K562 (cell line): ENCODE data around the gene MTNR1B. TPM values are rescaled to one million over a fixed set of nuclear protein-coding genes. Genes with fewer than 3 reads are reported as not detected.

Experiments
- ATAC-seq: fragments of 200-7000 bp; cut with Tn5 transposase; 3 replicates; pipeline ENCODE4 v1.9.1; 2020; ENCODE audit warnings: moderate library complexity
- BruUV-seq: library from RNA; stranded (reverse); fragments of 400-500 nt; replicated peaks from 2 replicates; lab custom pipeline; 2021; lab: Mats Ljungman, UMichigan
- CTCF ChIA-PET: fragments of 300-600 bp; formaldehyde crosslinking; extraction: SDS; loops from one replicate; lab custom pipeline; 2021; ENCODE audit warnings: low intra/inter-chr PET ratio; lab: Yijun Ruan, JAX
- POLR2A ChIA-PET: fragments of 300-600, 350-650 bp; sonication (Branson Sonifier 250); formaldehyde crosslinking; extraction: SDS; loops from one replicate; lab custom pipeline; 2021; ENCODE audit warnings: antibody characterized with exemption, inconsistent platforms; lab: Yijun Ruan, JAX
- DNase-seq, 4 experiments: peaks; one replicate each; pipeline versions ENCODE4 v3.0.0 to v3.0.0-alpha.2; 2011 to 2018; ENCODE audit warnings: low spot score in 3 of 4, mixed read lengths in 3 of 4; ENCODE audit errors: extremely low read depth in 1 of 4
- FAIRE-seq: peaks from 2 replicates; lab custom pipeline; 2011; peaks lifted over from hg19 to GRCh38; lab: Jason Lieb, UNC
- H2AFZ ChIP-seq: 2 replicates; pipeline ENCODE4 v1.6.0; 2011; ENCODE audit warnings: low read depth, low read length, control low read depth, inconsistent platforms
- H3K27ac ChIP-seq: fragments of 200-600 bp; 3 replicates; pipeline ENCODE4 v1.8.0; 2011; ENCODE audit warnings: low read depth, mild to moderate bottlenecking, control low read depth, inconsistent platforms, low read length, moderate library complexity, mixed read lengths; ENCODE audit errors: extremely low read depth
- H3K27me3 ChIP-seq, 2 experiments: fragments of 300-600 bp in 1 of 2; 2 replicates in 1 of 2; 3 replicates in 1 of 2; pipeline versions ENCODE4 v1.6.0 to v1.8.0; 2011; ENCODE audit warnings: inconsistent platforms in 2 of 2, low read length in 2 of 2, mild to moderate bottlenecking in 1 of 2, mixed read lengths in 1 of 2, moderate library complexity in 1 of 2; ENCODE audit not compliant: control insufficient read depth in 2 of 2, insufficient read depth in 2 of 2
- H3K36me3 ChIP-seq: fragments of 300-600 bp; 3 replicates; pipeline ENCODE4 v1.8.0; 2011; ENCODE audit warnings: mild to moderate bottlenecking, low read length, inconsistent platforms; ENCODE audit not compliant: control insufficient read depth, insufficient read depth
- H3K4me1 ChIP-seq, 2 experiments: fragments of 200-600 bp in 1 of 2; replicated peaks in 1 of 2; 2 replicates in 1 of 2; 3 replicates in 1 of 2; pipeline versions ENCODE4 v1.5.1 to v1.8.0; 2011; ENCODE audit warnings: inconsistent platforms in 2 of 2, low read length in 2 of 2, mild to moderate bottlenecking in 1 of 2, mixed read lengths in 1 of 2, moderate library complexity in 1 of 2; ENCODE audit not compliant: control insufficient read depth in 2 of 2, insufficient read depth in 2 of 2
- H3K4me2 ChIP-seq: 2 replicates; pipeline ENCODE4 v1.6.1; 2011; ENCODE audit warnings: low read length, control low read depth, inconsistent platforms, mixed read lengths; ENCODE audit not compliant: insufficient read depth
- H3K4me3 ChIP-seq: fragments of 200-600 bp; sonication (generic), shearing (Covaris generic); 2 replicates; pipeline ENCODE4 v1.5.1; 2016; ENCODE audit warnings: control low read depth, inconsistent platforms
- H3K79me2 ChIP-seq: fragments of 200-600 bp; 3 replicates; pipeline ENCODE4 v1.8.0; 2011; ENCODE audit warnings: low read length, inconsistent platforms; ENCODE audit not compliant: control insufficient read depth, insufficient read depth
- H3K9ac ChIP-seq, 2 experiments: 2 replicates each; pipeline versions ENCODE4 v1.6.0 to v1.6.1; 2011; ENCODE audit warnings: low read depth in 2 of 2, low read length in 2 of 2, control low read depth in 1 of 2, inconsistent platforms in 1 of 2, mild to moderate bottlenecking in 1 of 2, mixed read lengths in 1 of 2; ENCODE audit not compliant: insufficient read depth in 1 of 2
- H3K9me1 ChIP-seq: one replicate; pipeline ENCODE4 v1.6.0; 2011; ENCODE audit warnings: inconsistent platforms, mild to moderate bottlenecking, low read length, moderate library complexity; ENCODE audit not compliant: control insufficient read depth, insufficient read depth
- H3K9me3 ChIP-seq: replicated peaks from 2 replicates; pipeline ENCODE4 v1.5.1; 2011; ENCODE audit warnings: low read depth, low read length, inconsistent platforms; ENCODE audit not compliant: control insufficient read depth, insufficient read depth
- H4K20me1 ChIP-seq: replicated peaks from 2 replicates; pipeline ENCODE4 v1.6.1; 2011; ENCODE audit warnings: low read length, inconsistent platforms, mixed read lengths; ENCODE audit not compliant: control insufficient read depth, insufficient read depth
- ATF2 ChIP-seq: sonication (generic); formaldehyde crosslinking; IDR thresholded peaks from 2 replicates; pipeline ENCODE4 v1.8.1; 2022; ENCODE audit warnings: missing genetic modification reagents
- BACH1 ChIP-seq: fragments of 200-800 bp; sonication (Bioruptor generic); IDR thresholded peaks from 2 replicates; pipeline ENCODE4 v1.6.1; 2016; ENCODE audit warnings: missing genetic modification characterization, missing compliant biosample characterization
- COPS2 ChIP-seq: fragments of 450-650 bp; conservative IDR thresholded peaks from 2 replicates; pipeline ENCODE4 v1.6.1; 2016; ENCODE audit warnings: mild to moderate bottlenecking, moderate library complexity
- FOXA3 ChIP-seq, 2 experiments: fragments of 450-650 bp in 1 of 2; sonication (generic) in 1 of 2; formaldehyde crosslinking; IDR thresholded peaks in 1 of 2; conservative IDR thresholded peaks in 1 of 2; 2 replicates each; pipeline versions ENCODE4 v1.4.0 to v1.8.0; 2020 to 2022; ENCODE audit warnings: mild to moderate bottlenecking in 2 of 2, missing genetic modification reagents in 1 of 2
- GABPB2 ChIP-seq: fragments of 250-450 bp; sonication (Bioruptor Pico); conservative IDR thresholded peaks from 2 replicates; pipeline ENCODE4 v1.5.1; 2021; ENCODE audit warnings: mild to moderate bottlenecking
- GTF2F1 ChIP-seq: IDR thresholded peaks from 2 replicates; pipeline ENCODE4 v1.6.1; 2011; ENCODE audit warnings: low read depth, low read length, improper control_type of control experiment
- HEY1 ChIP-seq: fragments of 250-450 bp; sonication (Bioruptor Pico); IDR thresholded peaks from 2 replicates; pipeline ENCODE4 v1.5.0; 2020; ENCODE audit warnings: mild to moderate bottlenecking, moderate library complexity, borderline replicate concordance
- HNRNPUL1 ChIP-seq: fragments of 200-400 bp; formaldehyde crosslinking; IDR thresholded peaks from 2 replicates; pipeline ENCODE4 v1.6.1; 2017; ENCODE audit warnings: low read length
- NKRF ChIP-seq: fragments of 450-650 bp; IDR thresholded peaks from 2 replicates; pipeline ENCODE4 v1.6.1; 2016; ENCODE audit warnings: borderline replicate concordance
- NR2C2 ChIP-seq, 2 experiments: fragments of 200-800 bp in 1 of 2; sonication (Bioruptor generic) in 1 of 2; sonication (generic) in 1 of 2; formaldehyde crosslinking in 1 of 2; IDR thresholded peaks; 2 replicates each; pipeline versions ENCODE4 v1.6.1 to v1.8.0; 2016 to 2022; ENCODE audit warnings: mild to moderate bottlenecking in 1 of 2, missing compliant biosample characterization in 1 of 2, missing genetic modification characterization in 1 of 2, missing genetic modification reagents in 1 of 2
- NR4A1 ChIP-seq, 2 experiments: fragments of 250-450 bp in 1 of 2; fragments of 450-650 bp in 1 of 2; sonication (Bioruptor Pico) in 1 of 2; IDR thresholded peaks; 2 replicates each; pipeline versions ENCODE4 v1.4.0 to v1.6.1; 2016 to 2020; ENCODE audit warnings: mild to moderate bottlenecking in 2 of 2, missing compliant biosample characterization in 1 of 2, missing genetic modification characterization in 1 of 2, moderate library complexity in 1 of 2
- POLR2H ChIP-seq: IDR thresholded peaks from 2 replicates; pipeline ENCODE4 v1.6.1; 2016; ENCODE audit warnings: missing genetic modification characterization, low read depth, mild to moderate bottlenecking, control low read depth, missing compliant biosample characterization, moderate library complexity
- PTBP1 ChIP-seq: fragments of 200-400 bp; formaldehyde crosslinking; IDR thresholded peaks from 2 replicates; pipeline ENCODE4 v1.6.1; 2017; ENCODE audit warnings: low read depth, low read length
- SMARCA5 ChIP-seq: fragments of 450-650 bp; IDR thresholded peaks from 2 replicates; pipeline ENCODE4 v1.6.1; 2016
- SMARCB1 ChIP-seq: IDR thresholded peaks from 2 replicates; pipeline ENCODE4 v1.6.1; 2011; ENCODE audit warnings: improper control_type of control experiment, low read depth; ENCODE audit not compliant: insufficient read length
- SMARCC2 ChIP-seq: fragments of 450-650 bp; IDR thresholded peaks from 2 replicates; pipeline ENCODE4 v1.6.1; 2017; ENCODE audit warnings: antibody characterized with exemption, moderate library complexity, mild to moderate bottlenecking, low read depth
- TCFL5 ChIP-seq: fragments of 250-450 bp; sonication (Bioruptor Pico); conservative IDR thresholded peaks from 2 replicates; pipeline ENCODE4 v1.6.1; 2021; ENCODE audit warnings: mild to moderate bottlenecking, moderate library complexity, matching md5 sums
- UBTF ChIP-seq, 2 experiments: IDR thresholded peaks; 2 replicates each; pipeline ENCODE4 v1.6.1; 2012; ENCODE audit warnings: improper control_type of control experiment in 2 of 2, low read depth in 2 of 2, low read length in 2 of 2, borderline replicate concordance in 1 of 2
- WGBS: fragments of 100-300 bp; shearing (Covaris generic); methylation state at CpG from one replicate; pipeline ENCODE4 v1.1.6; 2016; ENCODE audit warnings: low coverage, mixed read lengths; ENCODE audit not compliant: insufficient coverage; ENCODE audit errors: missing lambda C conversion rate; 5-methylcytosine and 5-hydroxymethylcytosine counted together
- in situ Hi-C: fragments of 300-500 bp; cut with MboI; formaldehyde crosslinking; loops from 4 replicates; pipeline ENCODE4 v1.15.0; 2018; ENCODE audit warnings: inconsistent platforms, mixed read lengths
- intact Hi-C: fragments of 100-400 bp; cut with micrococcal nuclease; formaldehyde crosslinking; loops from 2 replicates; pipeline ENCODE4 v1.14.2; 2022
- polyA plus RNA-seq, 8 experiments: library from polyadenylated mRNA; depleted of rRNA in 4 of 8; stranded (reverse) in 5 of 8; unstranded in 3 of 8; fragments of >200 nt; fragmentation: Nextera tagmentation in 2 of 8; fragmentation: Illumina TruSeq in 1 of 8; extraction: Ambion mirVana in 2 of 8; extraction: Trizol in 1 of 8; gene quantifications; 2 replicates each; pipeline versions ENCODE4 v1.2.1 to v1.2.3, GENCODE V29; 2011 to 2014; ENCODE audit warnings: inconsistent platforms in 1 of 8, missing spikeins in 1 of 8
- total RNA-seq, 7 experiments: library from RNA; depleted of rRNA in 6 of 7; stranded (reverse); fragments of >200 nt in 6 of 7; fragmentation: Illumina TruSeq in 2 of 7; extraction: Trizol in 2 of 7; gene quantifications; 2 replicates each; pipeline versions ENCODE4 v1.2.1 to v1.2.3, GENCODE V29; 2011 to 2021; ENCODE audit warnings: low replicate concordance in 1 of 7

MTNR1B gene
- total and polyA plus RNA-seq, 9 of the 15 experiments (the other 6 are each of a cell fraction or from before 2014, with no cell fraction given), result not detected

- no TSS peak for BruUV-seq
- Histone ChIP-seq H4K20me1 (no peaks in the 10 kb centered on the region), H3K27ac (no peak overlapping the region), H3K9me3 (no peaks in the 10 kb centered on the region), H2AFZ (no peak overlapping the region), H3K27me3 (peaks cover 0 to 3% of the 10 kb centered on the region in 2 experiments; a peak in 1 of 5 replicates), H3K9me1 (no peaks in the 10 kb centered on the region), H3K36me3 (no peaks in the 10 kb centered on the region), H3K4me2 (no peak overlapping the region), H3K4me3 (no peak overlapping the region), H3K9ac (no peak overlapping the region), H3K79me2 (no peaks in the 10 kb centered on the region), H3K4me1 (no peaks in the 10 kb centered on the region)
- POLR2A ChIA-PET, result no interaction called here
- in situ Hi-C loops, result no loop called here
- intact Hi-C loops, result no loop called here
- DNase-seq, result no peak
- WGBS, result under 1% methylated on average over 10 of the region's 11 CpGs
- CTCF ChIA-PET, result no interaction called here
- FAIRE-seq, result no peak
- no peak for ATAC-seq
- TF ChIP-seq NKRF, result no peak
- TF ChIP-seq BACH1 (tag), result no peak
- no peak for TF ChIP-seq SMARCC2
- no peak for TF ChIP-seq ATF2
- TF ChIP-seq SMARCB1, result no peak
- TF ChIP-seq NR2C2 (CRISPR knock-in tag; IDR thresholded peaks at IDR 0.05), result no peak
- no peak for TF ChIP-seq NR2C2 (tag; IDR thresholded peaks at IDR 0.05)
- no peak for TF ChIP-seq HNRNPUL1
- TF ChIP-seq PTBP1, result no peak
- no peak for TF ChIP-seq FOXA3 (CRISPR knock-in tag; conservative IDR thresholded peaks at IDR 0.05 in 1 of 2, IDR thresholded peaks at IDR 0.05 in 1 of 2)
- TF ChIP-seq HEY1, result no peak
- no peak for TF ChIP-seq SMARCA5
- TF ChIP-seq COPS2, result no peak
- no peak for TF ChIP-seq TCFL5 (CRISPR knock-in tag)
- TF ChIP-seq POLR2H (tag), result no peak
- TF ChIP-seq NR4A1 (CRISPR knock-in tag; IDR thresholded peaks at IDR 0.05), result no peak
- TF ChIP-seq NR4A1 (tag; IDR thresholded peaks at IDR 0.05), result no peak
- no peak for TF ChIP-seq UBTF (IDR thresholded peaks at IDR 0.05; ENCODE audit: borderline replicate concordance in 1 of 2, low read depth in 2 of 2, low read length in 2 of 2)
- no peak for TF ChIP-seq GABPB2 (CRISPR knock-in tag)
- no peak for TF ChIP-seq GTF2F1
These were observed 39.8 kb upstream of the MTNR1B start for GRCh38 chr11:92929653-92930052.
